ENCODE results near the gene CFAP119.

DNA sequence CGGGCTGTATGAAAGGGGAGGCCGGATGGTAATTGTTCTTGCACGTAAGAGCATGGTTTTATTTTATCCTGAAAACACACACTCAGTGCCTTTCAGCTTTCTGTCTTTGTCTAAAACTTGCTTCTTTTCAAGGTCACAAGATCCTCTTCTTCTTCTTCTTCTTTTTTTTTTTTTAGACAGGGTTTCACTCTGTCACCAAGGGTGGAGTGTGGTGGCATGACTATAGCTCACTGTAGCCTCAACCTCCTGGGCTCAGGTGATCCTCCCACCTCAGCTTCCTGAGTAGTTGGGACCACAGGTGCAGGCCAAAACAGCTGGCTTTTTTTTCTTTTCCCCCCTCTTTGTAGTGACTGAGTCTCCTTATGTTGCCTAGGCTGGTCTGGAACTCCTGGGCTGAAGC, 41.1 kb upstream of the CFAP119 start:
- no peak for TF ChIP-seq TAF1 (IDR thresholded peaks at IDR 0.05; ENCODE audit: low read depth, low read length)
- TF ChIP-seq POLR2A (IDR thresholded peaks at IDR 0.05; ENCODE audit: low read depth, low read length): no peak
- no peak for TF ChIP-seq SPI1 (IDR thresholded peaks at IDR 0.05; ENCODE audit: low read depth, low read length)
- no peak for TF ChIP-seq POU2F2 (IDR thresholded peaks at IDR 0.05; ENCODE audit: low read depth, low read length)
